ENCODE data around the gene ATAT1.

ATAT1 gene

GRCh38 chr6:30685157-30686008, 58.7 kb downstream of the ATAT1 start:
- no peak for DNase-seq

GRCh38 chr6:30686009-30686907, 59.6 kb downstream of the ATAT1 start, which contains the start of gene PPP1R18:
Gene PPP1R18 (minus strand): TSS chr6:30686645. CDS start chr6:30686018, 627 bp downstream.
- peak; percentile 87 for DNase-seq

- DNase-seq = peak; percentile 82
These were observed 60.4 kb downstream of the ATAT1 start for GRCh38 chr6:30686908-30687658.

- no peak for DNase-seq
These were observed 61.2 kb downstream of the ATAT1 start for GRCh38 chr6:30687659-30688431.

- no peak for DNase-seq
These were observed 61.9 kb downstream of the ATAT1 start for GRCh38 chr6:30688569-30688968.

GRCh38 chr6:30689022-30689865, 62.6 kb downstream of the ATAT1 start:
- DNase-seq = no peak

GRCh38 chr6:30689985-30690384, 63.3 kb downstream of the ATAT1 start:
- no peak for DNase-seq

GRCh38 chr6:30690403-30691207, 63.9 kb downstream of the ATAT1 start, which contains the start of gene NRM:
Gene NRM (minus strand): TSS chr6:30690984. CDS start chr6:30690974, 10 bp downstream.
- DNase-seq = peak; percentile 69

- no peak for DNase-seq
These were observed 64.7 kb downstream of the ATAT1 start for GRCh38 chr6:30691208-30691847.

All from CD4-positive, alpha-beta T cell treated with Interleukin-21 for 1 hour (primary cell).